G401 (cell line): ENCODE data around the gene FOSB. TPM values are rescaled to one million over a fixed set of nuclear protein-coding genes. Genes with fewer than 3 reads are reported as not detected.

ENCODE experiments used
- DNase-seq: peaks from one replicate; pipeline ENCODE4 v3.0.0-alpha.2; 2015; ENCODE audit warnings: low spot score
- in situ Hi-C: cut with HindIII; loops from 2 replicates; pipeline ENCODE4 v1.10.0; 2016; ENCODE audit warnings: low sequenced_read_pairs, mixed read lengths
- total RNA-seq: library from RNA; depleted of rRNA; stranded (reverse); fragments of >200 nt; shearing (Covaris generic); gene quantifications from 2 replicates; pipeline ENCODE4 v1.2.3, GENCODE V29; 2014

The FOSB gene
- total RNA-seq, 1 experiment from 2014 or later, result 0.31 TPM

DNA sequence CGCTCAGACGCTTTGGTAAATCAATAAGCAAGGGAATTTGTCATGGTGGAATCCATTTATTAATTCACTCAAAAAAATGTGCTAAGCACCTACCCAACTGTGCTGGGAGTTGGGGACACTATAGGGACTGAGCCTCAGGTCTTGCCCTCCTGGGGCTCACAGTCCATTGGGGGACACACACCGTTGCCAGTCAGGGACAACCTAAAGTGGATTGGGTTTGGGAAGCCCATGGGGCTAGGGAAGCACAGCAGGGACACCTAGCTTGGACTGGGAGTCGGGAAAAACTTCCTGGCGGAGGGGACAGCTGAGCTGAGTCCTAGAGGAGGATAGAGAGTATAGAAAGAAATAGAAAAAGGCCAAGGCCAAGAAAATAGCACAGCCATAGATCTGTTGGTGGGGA is 8.5 kb downstream of the FOSB start:
- no peak for DNase-seq
- in situ Hi-C loops, result no loop called here

DNA sequence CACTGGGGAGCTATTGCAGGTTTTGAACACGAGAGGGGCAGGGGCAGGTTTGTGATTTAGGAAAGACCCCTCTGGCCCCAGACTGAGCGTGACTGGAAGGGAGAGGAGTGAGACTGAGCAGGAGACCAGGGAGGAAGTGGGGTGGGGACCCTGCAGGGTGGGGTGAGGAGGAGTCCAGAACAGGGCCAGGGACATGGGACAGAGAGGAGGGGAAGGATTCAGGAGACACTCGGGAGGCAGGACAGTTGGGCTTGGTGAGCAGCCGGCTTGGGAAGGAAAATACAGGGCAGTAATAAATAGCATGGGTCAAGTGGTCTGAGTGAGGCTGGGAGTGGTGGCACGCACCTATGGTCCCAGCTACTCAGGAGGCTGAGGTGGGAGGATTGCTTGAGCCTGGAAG is 9.4 kb downstream of the FOSB start:
- in situ Hi-C loops, result no loop called here
- no peak for DNase-seq

- DNase-seq, result no peak
- in situ Hi-C loops, result no loop called here
Measured at GRCh38 chr19:45477713-45478453, 10.1 kb downstream of the FOSB start.

GRCh38 chr19:45478454-45479238 is 10.8 kb downstream of the FOSB start:
- in situ Hi-C loops, result no loop called here
- peak; percentile 96 for DNase-seq

- in situ Hi-C loops, result no loop called here
- no peak for DNase-seq
Measured at GRCh38 chr19:45483033-45483432, 15.2 kb downstream of the FOSB start.

DNA sequence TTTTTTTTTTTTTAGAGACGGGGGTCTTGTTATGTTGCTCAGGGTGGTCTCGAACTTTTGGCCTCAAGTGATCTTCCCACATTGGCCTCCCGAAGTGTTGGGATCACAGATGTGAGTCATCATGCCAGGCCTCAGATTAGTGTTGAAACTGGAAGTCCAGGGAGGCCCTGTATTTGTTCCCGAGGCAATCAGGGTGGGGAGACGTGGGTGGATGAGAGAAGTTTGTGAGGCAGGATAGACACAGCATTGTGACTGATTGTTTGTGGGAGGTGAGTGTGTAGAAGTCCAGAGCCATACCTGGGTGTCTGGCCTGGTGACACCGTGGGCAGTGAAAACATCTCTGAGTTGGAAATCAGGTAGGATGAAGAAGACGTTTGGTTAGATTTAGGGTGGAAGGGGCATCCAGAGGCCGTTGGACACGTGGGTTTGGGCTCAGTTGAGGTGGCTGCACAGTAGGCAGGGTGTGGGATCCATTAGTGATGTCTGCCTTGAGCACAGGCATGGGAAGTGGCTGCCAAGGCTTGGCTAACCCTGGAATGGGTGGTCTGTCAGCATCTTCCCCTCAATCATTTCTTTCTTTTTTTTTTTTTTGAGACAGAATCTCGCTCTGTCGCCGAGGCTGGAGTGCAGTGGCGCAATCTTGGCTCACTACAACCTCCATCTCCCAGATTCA is 16.6 kb downstream of the FOSB start:
- no peak for DNase-seq
- in situ Hi-C loops, result no loop called here

DNA sequence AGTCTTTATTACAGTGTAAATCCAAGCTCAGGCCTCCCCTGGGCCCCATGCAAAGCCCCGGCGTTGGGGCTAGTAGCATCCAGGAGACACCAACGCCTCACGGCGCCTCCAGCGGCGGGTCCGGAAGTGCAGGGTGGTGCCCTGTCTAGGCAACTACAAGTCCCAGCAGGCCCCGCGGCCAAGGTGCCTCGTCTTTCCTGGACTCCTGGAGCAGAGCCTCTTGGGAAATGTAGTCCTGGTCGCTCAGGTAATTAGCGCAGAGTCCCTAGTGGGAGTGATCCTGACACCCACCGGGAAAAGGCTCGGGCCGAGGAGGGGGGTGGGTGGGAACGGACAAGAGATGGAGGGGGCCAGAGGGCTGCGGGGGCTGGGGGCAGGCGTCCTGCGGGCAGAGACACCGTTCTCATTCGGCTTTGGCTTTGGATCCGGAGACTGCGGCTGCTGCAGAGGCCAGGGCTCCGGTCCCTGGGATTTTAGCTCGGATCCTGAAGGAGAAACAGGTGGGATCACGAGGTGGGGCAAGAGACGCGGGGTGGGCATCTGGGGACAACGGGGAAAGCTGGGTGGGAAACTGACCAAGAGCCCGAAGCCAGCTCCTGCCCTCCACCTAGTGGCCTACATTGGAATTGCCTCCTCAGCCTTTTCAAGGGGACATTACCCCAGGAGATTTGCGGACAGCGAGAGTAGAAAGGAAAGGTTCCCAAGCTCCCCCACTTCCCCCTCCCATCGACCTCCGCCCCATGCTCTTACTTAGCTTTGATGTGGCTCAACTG is 17.7 kb downstream of the FOSB start:
- DNase-seq, result peak; percentile 97
- in situ Hi-C loops, result no loop called here

DNA sequence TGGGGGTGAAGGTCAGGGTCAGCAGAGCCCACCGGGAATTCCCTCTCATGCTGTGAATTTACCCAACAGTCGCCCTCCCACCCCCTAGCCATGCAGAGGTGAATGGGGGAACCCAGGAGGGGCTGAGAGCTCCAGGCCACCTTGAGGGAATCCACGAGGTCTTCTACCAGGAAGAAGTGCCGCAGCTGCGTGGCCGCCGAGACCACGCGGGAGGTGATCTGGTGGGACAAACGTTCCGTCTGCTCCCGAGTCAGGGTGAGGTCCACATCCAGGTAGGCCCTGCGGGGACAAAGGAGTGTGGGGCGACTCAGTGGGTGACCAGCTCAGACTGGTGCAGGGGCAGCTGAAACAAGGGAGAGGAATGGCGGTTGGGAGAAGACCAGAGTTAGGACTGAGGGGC is 20.9 kb downstream of the FOSB start:
- in situ Hi-C loops, result no loop called here
- DNase-seq, result no peak

DNA sequence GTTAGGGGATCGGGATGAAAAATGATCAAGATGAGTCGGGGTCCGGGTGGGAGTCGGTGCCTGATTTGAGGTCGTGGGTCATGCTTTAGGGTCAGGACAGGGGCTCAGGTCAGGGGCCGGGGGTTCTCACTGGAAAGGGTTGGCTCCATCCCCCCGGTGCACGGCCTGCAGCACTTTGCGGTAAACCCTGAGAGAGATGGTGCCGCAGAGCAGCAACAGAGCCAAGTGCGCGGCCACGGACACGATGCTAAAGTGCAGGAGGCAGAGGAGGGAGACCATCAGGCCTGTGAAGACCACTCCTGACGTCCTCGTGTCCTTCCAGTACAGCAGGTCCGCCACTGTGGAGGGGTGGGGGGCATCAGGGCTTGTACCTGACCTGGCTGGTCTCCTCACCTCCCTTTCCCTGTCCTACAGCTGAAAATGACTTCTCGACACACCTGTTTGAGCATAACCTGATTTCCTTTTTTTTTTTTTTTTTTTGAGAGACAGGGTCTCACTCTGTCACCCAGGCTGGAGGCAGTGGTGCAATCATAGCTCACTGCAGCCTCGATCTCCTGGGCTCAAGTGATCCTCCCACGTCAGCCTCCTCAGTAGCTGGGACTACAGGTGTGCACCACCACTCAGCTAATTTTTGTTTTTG is 21.5 kb downstream of the FOSB start:
- DNase-seq, result no peak
- in situ Hi-C loops, result no loop called here

GRCh38 chr19:45492137-45492626 is 24.4 kb downstream of the FOSB start:
- no peak for DNase-seq
- in situ Hi-C loops, result no loop called here

- DNase-seq, result peak; percentile 91
Measured at GRCh38 chr19:45492627-45493470, 25.1 kb downstream of the FOSB start.

GRCh38 chr19:45494261-45494916 is 26.6 kb downstream of the FOSB start:
- no peak for DNase-seq
- in situ Hi-C loops, result no loop called here

More at GRCh38 chr19:45492627-45493470, 25.1 kb downstream of the FOSB start:
- in situ Hi-C loops, result no loop called here

- in situ Hi-C loops, result no loop called here
Measured at GRCh38 chr19:45495178-45495577, 27.4 kb downstream of the FOSB start.

DNA sequence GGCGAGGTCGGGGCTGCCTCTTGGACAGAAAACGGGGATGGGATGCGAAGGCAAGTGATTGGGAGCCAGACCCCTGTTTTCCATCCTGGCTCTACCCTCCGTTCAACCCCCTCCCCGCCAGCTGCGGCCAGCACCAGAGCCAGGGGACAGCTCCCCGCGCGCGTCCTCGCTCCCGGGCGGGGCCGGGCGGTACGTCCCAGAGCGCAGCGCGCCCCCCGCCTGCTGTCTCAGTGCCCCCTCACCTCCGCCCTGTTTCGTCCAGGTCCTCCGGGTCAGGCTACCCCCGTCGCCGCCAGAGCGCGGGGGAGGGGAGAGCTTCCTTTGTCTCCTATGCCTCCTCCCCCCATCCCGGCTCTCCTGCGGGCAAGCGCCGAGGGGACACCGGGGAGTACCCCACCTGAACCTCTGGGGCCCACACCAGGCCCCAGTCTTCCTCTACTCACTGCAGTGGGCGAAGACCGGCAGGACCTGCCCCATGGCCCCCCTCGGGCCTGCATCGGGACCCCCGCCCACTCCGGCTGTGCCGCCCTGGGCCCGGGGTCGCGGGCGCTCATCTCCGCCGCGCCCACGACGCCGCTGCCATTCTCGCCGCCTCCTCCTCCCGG is 28.7 kb downstream of the FOSB start:
- in situ Hi-C loops, result no loop called here
- DNase-seq, result no peak

More at GRCh38 chr19:45495178-45495577, 27.4 kb downstream of the FOSB start:
- DNase-seq, result no peak

DNA sequence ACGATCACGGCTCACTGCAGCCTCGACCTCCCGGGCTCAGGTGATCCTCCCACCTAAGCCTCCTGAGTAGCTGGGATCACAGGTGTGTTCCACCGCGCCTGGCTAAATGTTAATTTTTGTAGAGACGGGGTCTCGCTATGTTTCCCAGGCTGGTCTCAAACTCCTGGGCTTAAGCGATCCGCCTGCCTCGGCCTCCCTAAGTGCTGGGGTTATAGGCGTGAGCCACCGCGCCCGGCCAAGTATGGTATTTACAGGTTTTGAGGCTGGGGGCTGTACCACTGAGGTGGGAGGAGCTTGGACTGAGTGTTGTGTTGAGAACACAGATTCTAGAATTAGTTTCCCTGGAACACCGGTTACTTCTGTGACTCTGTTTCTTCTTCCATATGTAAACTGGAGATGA is 30.0 kb downstream of the FOSB start:
- in situ Hi-C loops, result no loop called here
- DNase-seq, result no peak

GRCh38 chr19:45498411-45499195 is 30.8 kb downstream of the FOSB start, which contains the start of gene PPM1N:
Gene PPM1N (plus strand): TSS chr19:45498443. CDS start chr19:45498473, 30 bp downstream.
- DNase-seq, result no peak
- in situ Hi-C loops, result no loop called here
